HG02852 (cell line): ENCODE results near the gene EFCAB6.

ENCODE experiments used
- ATAC-seq: cut with Tn5 transposase; IDR thresholded peaks from one replicate; pipeline ENCODE4 v1.9.1; 2021; ENCODE audit warnings: mild to moderate bottlenecking, moderate library complexity; ENCODE audit not compliant: unreplicated experiment

The EFCAB6 gene

GRCh38 chr22:43554694-43555365 lies 257.3 kb downstream of the EFCAB6 start:
- ATAC-seq = no peak

GRCh38 chr22:43554259-43554636 lies 257.9 kb downstream of the EFCAB6 start:
- ATAC-seq = no peak

- no peak for ATAC-seq
Measured at GRCh38 chr22:43553451-43554258, 258.4 kb downstream of the EFCAB6 start.

GRCh38 chr22:43550672-43551071 lies 261.4 kb downstream of the EFCAB6 start:
- no peak for ATAC-seq

GRCh38 chr22:43550024-43550620 lies 262.0 kb downstream of the EFCAB6 start:
- no peak for ATAC-seq

- ATAC-seq = no peak
Measured at GRCh38 chr22:43546186-43546585, 265.9 kb downstream of the EFCAB6 start.

- ATAC-seq = no peak
Measured at GRCh38 chr22:43544289-43544673, 267.8 kb downstream of the EFCAB6 start.

GRCh38 chr22:43543522-43544288 lies 268.4 kb downstream of the EFCAB6 start:
- ATAC-seq = no peak

- ATAC-seq = no peak
Measured at GRCh38 chr22:43542681-43543521, 269.2 kb downstream of the EFCAB6 start.

GRCh38 chr22:43541462-43542407 lies 270.4 kb downstream of the EFCAB6 start:
- no peak for ATAC-seq

- ATAC-seq = no peak
Measured at GRCh38 chr22:43541022-43541421, 271.1 kb downstream of the EFCAB6 start.

- no peak for ATAC-seq
Measured at GRCh38 chr22:43540529-43540923, 271.6 kb downstream of the EFCAB6 start.

GRCh38 chr22:43539572-43540528 lies 272.3 kb downstream of the EFCAB6 start:
- ATAC-seq = no peak

GRCh38 chr22:43537019-43537585 lies 275.0 kb downstream of the EFCAB6 start:
- ATAC-seq = no peak

- no peak for ATAC-seq
Measured at GRCh38 chr22:43535741-43536140, 276.4 kb downstream of the EFCAB6 start.

GRCh38 chr22:43535336-43535735 lies 276.8 kb downstream of the EFCAB6 start:
- ATAC-seq = no peak

- ATAC-seq = no peak
Measured at GRCh38 chr22:43534916-43535315, 277.2 kb downstream of the EFCAB6 start.
